ENCODE data around the gene EXOC2.

GRCh38 chr6:727856-728255 lies 34.9 kb upstream of the EXOC2 start:
- TF ChIP-seq EZH2phosphoT487 (IDR thresholded peaks at IDR 0.05; ENCODE audit: low read depth) = no peak
- no peak for TF ChIP-seq CTCF (IDR thresholded peaks at IDR 0.05; ENCODE audit: low read depth, low read length)
